Lower lobe of right lung (tissue), 2 donors: ENCODE results near the gene ZBTB6. TPM values are rescaled to one million over a fixed set of nuclear protein-coding genes. Genes with fewer than 3 reads are reported as not detected.
A peak's percentile ranks its signal among the peaks of the same experiment; 100 is the strongest.

Source experiments
- ATAC-seq, 2 donors: fragments of 200-7000 bp; cut with Tn5 transposase; one replicate each; pipeline ENCODE4 v1.9.1; 2020 to 2022; ENCODE audit warnings: mild to moderate bottlenecking in 2 of 2, moderate library complexity in 2 of 2
- DNase-seq: peaks from one replicate; pipeline ENCODE4 v3.0.0-alpha.2; 2020
- H3K27ac ChIP-seq: fragments of 200-600 bp; one replicate; pipeline ENCODE4 v1.8.0; 2022
- H3K27me3 ChIP-seq: fragments of 200-600 bp; one replicate; pipeline ENCODE4 v1.8.0; 2022; ENCODE audit warnings: low read depth
- H3K36me3 ChIP-seq: fragments of 200-600 bp; one replicate; pipeline ENCODE4 v1.8.0; 2022; ENCODE audit warnings: mild to moderate bottlenecking
- H3K4me1 ChIP-seq: fragments of 200-600 bp; one replicate; pipeline ENCODE4 v1.8.0; 2022
- H3K4me3 ChIP-seq: fragments of 200-600 bp; one replicate; pipeline ENCODE4 v1.8.0; 2022; ENCODE audit warnings: mild to moderate bottlenecking
- H3K9me3 ChIP-seq: fragments of 200-600 bp; one replicate; pipeline ENCODE4 v1.8.0; 2022
- intact Hi-C: fragments of 100-400 bp; cut with DNase I; formaldehyde crosslinking; loops from one replicate; pipeline ENCODE4 v1.11.0; 2022
- total RNA-seq: library from RNA; stranded (reverse); fragmentation: NEBNext Ultra II Directional; extraction: Animal tissue kit (Norgen Biotek cat#: 25700); gene quantifications from one replicate; pipeline ENCODE4 v1.2.1, GENCODE V29; 2021
- TF ChIP-seq, protein P1 (sequence below): fragments of 200-600 bp; IDR thresholded peaks from one replicate; pipeline ENCODE4 v1.8.0; 2022; ENCODE audit warnings: antibody characterized with exemption, mild to moderate bottlenecking
- donor health status: DM: no; HTN: yes; CAD: no; lungs with severe emphysema.

The ZBTB6 gene
- total RNA-seq, 1 donor from 2014 or later = 8.9 TPM

DNA sequence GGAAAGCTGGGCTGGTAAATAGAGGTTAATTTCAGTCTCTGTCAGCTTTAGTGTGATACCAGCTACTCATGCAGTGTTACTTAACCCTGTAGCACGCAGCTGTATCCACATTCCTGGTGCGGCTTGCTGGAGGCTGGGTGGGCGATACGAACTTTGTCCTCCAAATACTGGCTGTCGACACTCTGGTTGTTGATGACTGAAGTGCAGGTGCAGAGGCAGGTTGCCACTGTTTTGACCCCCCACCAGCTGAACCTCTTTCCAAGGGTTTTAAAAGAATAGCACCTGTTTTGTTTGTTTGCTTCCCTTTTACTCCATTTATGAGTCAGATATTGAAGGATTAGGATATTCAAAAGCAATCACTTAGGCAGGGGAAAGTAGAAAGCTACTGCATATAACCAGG lies 23.3 kb upstream of the ZBTB6 start:
- TF ChIP-seq, protein P1, sequence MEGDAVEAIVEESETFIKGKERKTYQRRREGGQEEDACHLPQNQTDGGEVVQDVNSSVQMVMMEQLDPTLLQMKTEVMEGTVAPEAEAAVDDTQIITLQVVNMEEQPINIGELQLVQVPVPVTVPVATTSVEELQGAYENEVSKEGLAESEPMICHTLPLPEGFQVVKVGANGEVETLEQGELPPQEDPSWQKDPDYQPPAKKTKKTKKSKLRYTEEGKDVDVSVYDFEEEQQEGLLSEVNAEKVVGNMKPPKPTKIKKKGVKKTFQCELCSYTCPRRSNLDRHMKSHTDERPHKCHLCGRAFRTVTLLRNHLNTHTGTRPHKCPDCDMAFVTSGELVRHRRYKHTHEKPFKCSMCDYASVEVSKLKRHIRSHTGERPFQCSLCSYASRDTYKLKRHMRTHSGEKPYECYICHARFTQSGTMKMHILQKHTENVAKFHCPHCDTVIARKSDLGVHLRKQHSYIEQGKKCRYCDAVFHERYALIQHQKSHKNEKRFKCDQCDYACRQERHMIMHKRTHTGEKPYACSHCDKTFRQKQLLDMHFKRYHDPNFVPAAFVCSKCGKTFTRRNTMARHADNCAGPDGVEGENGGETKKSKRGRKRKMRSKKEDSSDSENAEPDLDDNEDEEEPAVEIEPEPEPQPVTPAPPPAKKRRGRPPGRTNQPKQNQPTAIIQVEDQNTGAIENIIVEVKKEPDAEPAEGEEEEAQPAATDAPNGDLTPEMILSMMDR = no peak
- intact Hi-C loops = no loop called here
- Histone ChIP-seq H3K4me1 (peaks cover 28% of the 10 kb centered on the region), H3K4me3 (no peak overlapping the region), H3K36me3 (peaks cover 24% of the 10 kb centered on the region), H3K27me3 (no peaks in the 10 kb centered on the region), H3K27ac (no peak overlapping the region), H3K9me3 (no peaks in the 10 kb centered on the region)
- ATAC-seq = no peak
- DNase-seq = no peak

DNA sequence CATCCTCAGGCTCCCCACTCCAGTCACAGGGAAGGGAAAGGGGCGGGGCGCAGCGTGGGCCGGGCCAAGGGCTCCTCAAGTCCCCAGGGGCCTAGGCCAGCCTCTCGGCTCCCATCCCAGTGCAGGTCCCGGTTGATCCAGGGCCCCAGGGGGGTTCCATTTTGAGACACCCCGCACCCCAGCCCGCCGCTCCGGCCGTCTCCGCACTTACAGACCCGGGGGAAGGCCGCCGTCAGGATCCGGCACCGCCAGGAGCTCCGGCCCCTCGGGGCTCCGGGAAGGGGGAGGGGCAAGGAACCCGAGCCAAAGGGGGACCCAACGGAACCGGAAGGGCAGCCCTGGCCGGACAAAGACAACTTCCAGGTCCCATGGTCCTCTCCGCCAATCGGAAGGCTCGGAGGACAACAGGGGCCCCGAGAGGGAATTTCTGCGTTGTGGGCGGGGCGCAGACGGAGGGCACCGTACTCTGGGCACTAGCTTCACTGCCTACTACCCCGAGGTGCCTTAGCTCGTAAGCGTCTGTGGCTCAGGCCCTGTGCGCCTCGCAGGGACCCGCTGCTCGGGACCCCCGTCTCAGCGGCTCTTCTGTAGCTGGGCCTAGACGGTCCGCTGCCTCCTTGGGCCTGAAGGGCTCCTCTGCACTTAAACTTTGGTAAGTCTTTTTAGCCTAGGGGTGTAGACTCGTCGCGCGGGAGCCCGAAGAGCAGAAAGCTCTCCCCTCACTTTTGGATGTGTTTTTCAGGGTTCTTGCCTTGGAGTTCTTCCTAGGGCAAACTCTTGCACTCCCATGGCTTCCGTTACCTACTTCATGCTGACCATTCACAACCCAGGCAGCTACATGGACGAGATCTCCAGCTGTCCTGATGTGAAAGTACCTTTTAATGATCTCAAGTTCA lies 18.4 kb upstream of the ZBTB6 start, which contains the start of gene ZBTB26:
TSS of gene ZBTB26 (minus strand) at position 287 of the 896 bp plus-strand sequence. CDS start 11,578 bp downstream, outside the sequence.
- intact Hi-C loops = no loop called here
- Histone ChIP-seq H3K27me3 (no peaks in the 10 kb centered on the region), H3K4me1 (peaks cover 34% of the 10 kb centered on the region), H3K4me3 (peak within 1 kb of the TSS; percentile 84), H3K9me3 (no peaks in the 10 kb centered on the region), H3K27ac (peak within 1 kb of the TSS; percentile 86), H3K36me3 (peaks cover 5% of the 10 kb centered on the region)
- TF ChIP-seq, protein P1 = no peak
- DNase-seq (peak; percentile 97), ATAC-seq (peak; percentile 100)

DNA sequence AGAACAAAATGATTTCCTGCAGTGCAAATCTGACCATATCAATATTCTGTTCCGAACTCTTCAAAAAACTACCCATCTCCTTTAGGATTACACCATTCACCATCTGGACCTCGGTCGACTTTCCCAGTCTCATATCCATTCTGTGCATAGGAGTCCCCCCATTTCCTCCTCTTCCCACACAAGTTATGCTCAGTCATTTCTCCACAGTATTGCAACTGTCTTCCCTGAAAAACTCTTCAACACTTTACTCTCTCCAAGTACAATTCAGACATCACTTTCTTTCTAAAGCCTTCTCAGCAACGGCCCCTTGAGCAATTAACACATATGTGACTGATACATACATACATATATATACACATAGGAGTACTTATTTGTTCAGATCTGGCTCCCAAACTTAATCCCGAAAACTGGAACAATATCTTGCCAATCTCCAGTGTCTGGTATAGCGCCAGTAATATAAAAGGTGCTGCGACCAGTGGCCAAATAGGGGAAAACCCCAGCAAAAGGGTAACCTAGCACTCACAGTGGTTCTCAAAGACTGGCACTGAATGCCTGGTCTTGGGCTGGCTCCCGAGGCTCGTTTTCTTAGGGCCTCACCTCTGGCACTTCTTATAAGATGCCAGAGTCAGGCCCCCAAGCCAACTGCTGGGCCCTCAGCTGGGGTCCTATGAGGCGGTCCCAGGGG lies 17.6 kb upstream of the ZBTB6 start:
- peak overlapping the region; percentile 86 for H3K27ac ChIP-seq
- DNase-seq (no peak), ATAC-seq (no peak)
- TF ChIP-seq, protein P1 = no peak
- H3K27me3 ChIP-seq = no peaks in the 10 kb centered on the region
- peak overlapping the region; percentile 84 for H3K4me3 ChIP-seq
- peaks cover 34% of the 10 kb centered on the region for H3K4me1 ChIP-seq
- H3K36me3 ChIP-seq = no peaks in the 10 kb centered on the region
- H3K9me3 ChIP-seq = no peaks in the 10 kb centered on the region
- intact Hi-C loops = no loop called here

DNA sequence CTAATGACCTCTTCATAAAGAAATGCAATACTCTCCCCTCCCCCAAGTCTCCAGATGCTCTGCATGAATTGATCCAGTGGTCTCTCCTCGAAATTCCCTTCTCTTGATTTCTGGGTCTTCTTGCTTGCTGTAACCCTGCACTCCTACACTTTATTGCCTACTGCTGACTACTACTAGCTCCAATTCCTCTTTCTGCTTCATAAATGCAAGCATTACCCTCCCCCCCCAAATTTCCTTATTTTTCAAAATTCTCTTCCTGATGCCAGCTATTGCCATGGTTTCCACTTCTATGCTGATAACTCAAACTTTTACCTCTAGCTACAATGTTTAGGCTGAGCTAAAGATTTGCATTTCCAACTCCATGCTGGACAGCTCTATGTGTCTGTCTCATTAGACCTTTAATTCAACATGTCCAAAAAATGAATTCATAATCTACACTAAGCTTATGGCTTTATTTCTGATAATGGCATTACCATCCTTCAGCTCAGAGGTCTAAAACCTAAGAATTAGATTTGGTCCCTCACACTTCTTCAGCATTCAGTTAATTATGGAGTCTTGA lies 16.8 kb upstream of the ZBTB6 start:
- no peaks in the 10 kb centered on the region for H3K9me3 ChIP-seq
- DNase-seq (no peak), ATAC-seq (no peak)
- H3K27ac ChIP-seq = no peak overlapping the region
- peaks cover 34% of the 10 kb centered on the region for H3K4me1 ChIP-seq
- intact Hi-C loops = no loop called here
- no peaks in the 10 kb centered on the region for H3K36me3 ChIP-seq
- no peak overlapping the region for H3K4me3 ChIP-seq
- H3K27me3 ChIP-seq = no peaks in the 10 kb centered on the region
- TF ChIP-seq, protein P1 = no peak

DNA sequence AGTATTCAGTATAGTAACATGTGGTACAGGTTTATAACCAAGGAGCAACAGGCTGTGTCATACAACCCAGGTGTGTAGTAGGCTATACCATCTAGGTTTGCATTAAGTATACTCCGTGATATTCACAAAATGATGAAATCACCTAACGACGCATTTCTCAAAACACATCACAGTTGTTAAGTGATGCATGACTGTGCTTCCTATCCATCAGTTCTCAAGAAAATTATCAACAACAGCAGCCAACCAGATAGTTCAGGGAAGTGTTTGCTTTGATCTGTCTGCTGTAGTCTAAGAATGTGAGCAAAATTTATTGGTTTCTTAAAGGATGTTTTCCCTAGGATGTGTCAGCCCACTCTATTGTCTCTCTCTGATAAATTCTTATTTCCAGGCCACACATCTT lies 10.8 kb upstream of the ZBTB6 start:
- no peaks in the 10 kb centered on the region for H3K27me3 ChIP-seq
- TF ChIP-seq, protein P1 = no peak
- intact Hi-C loops = no loop called here
- H3K36me3 ChIP-seq = peaks cover 20% of the 10 kb centered on the region
- no peaks in the 10 kb centered on the region for H3K4me1 ChIP-seq
- no peak overlapping the region for H3K27ac ChIP-seq
- H3K9me3 ChIP-seq = no peaks in the 10 kb centered on the region
- no peak for ATAC-seq
- no peak for DNase-seq
- no peak overlapping the region for H3K4me3 ChIP-seq
